Transverse colon (tissue), 4 donors: Measurements from ENCODE around the gene CCDC184. TPM values are rescaled to one million over a fixed set of nuclear protein-coding genes. Genes with fewer than 3 reads are reported as not detected.

Experiments
- DNase-seq: peaks from one replicate; pipeline ENCODE4 v3.0.0-alpha.2; 2019
- H3K27ac ChIP-seq, 4 donors: fragments of 200-600 bp; sonication (generic); 2 replicates each; pipeline ENCODE4 v1.5.1; 2016 to 2018; ENCODE audit warnings: inconsistent platforms in 4 of 4
- H3K27me3 ChIP-seq: fragments of 200-600 bp; sonication (generic); 2 replicates; pipeline ENCODE4 v1.5.1; 2017; ENCODE audit warnings: inconsistent platforms
- H3K36me3 ChIP-seq, 4 donors: fragments of 200-600 bp; sonication (generic); 2 replicates each; pipeline ENCODE4 v1.5.1; 2017 to 2019; ENCODE audit warnings: inconsistent platforms in 4 of 4
- H3K4me1 ChIP-seq, 4 donors: fragments of 200-600 bp; sonication (generic); 2 replicates each; pipeline ENCODE4 v1.5.1; 2017 to 2020; ENCODE audit warnings: inconsistent platforms in 4 of 4
- H3K4me3 ChIP-seq, 4 donors: fragments of 200-600 bp; sonication (generic); 1 replicate in 1 of 4; 2 replicates in 3 of 4; pipeline versions ENCODE4 v1.5.1 to v1.6.1; 2017 to 2019; ENCODE audit warnings: inconsistent platforms in 4 of 4
- H3K9me3 ChIP-seq, 2 donors: fragments of 200-600 bp; sonication (generic); 2 replicates each; pipeline ENCODE4 v1.5.1; 2017 to 2019; ENCODE audit warnings: inconsistent platforms in 2 of 2
- CTCF ChIP-seq, 5 experiments: fragments of 200-600 bp in 3 of 5; fragments of 450-650 bp in 2 of 5; sonication (generic) in 3 of 5; IDR thresholded peaks; 1 replicate in 2 of 5; 2 replicates in 3 of 5; pipeline ENCODE4 v1.5.1; 2016 to 2017; ENCODE audit warnings: antibody characterized with exemption in 5 of 5, inconsistent platforms in 3 of 5, mild to moderate bottlenecking in 2 of 5, moderate library complexity in 1 of 5
- EP300 ChIP-seq: sonication (generic); formaldehyde crosslinking; IDR thresholded peaks from one replicate; pipeline ENCODE4 v1.6.1; 2017; ENCODE audit warnings: antibody characterized with exemption, low read depth
- POLR2A ChIP-seq: fragments of 450-650 bp; IDR thresholded peaks from one replicate; pipeline ENCODE4 v1.6.1; 2016; ENCODE audit warnings: antibody characterized with exemption, mild to moderate bottlenecking, moderate library complexity
- POLR2AphosphoS5 ChIP-seq, 3 donors: sonication (generic); formaldehyde crosslinking; IDR thresholded peaks; one replicate each; pipeline ENCODE4 v1.6.1; 2016; ENCODE audit warnings: antibody characterized with exemption in 3 of 3
- WGBS, 2 donors: methylation state at CpG; one replicate each; pipeline ENCODE4 v1.1.5; 2018; ENCODE audit warnings: low coverage in 1 of 2; 5-methylcytosine and 5-hydroxymethylcytosine counted together
- in situ Hi-C, 4 donors: fragments of 200-750 bp; cut with MboI; loops; one replicate each; pipeline versions ENCODE4 v1.15.0 to v1.15.1; 2017; ENCODE audit warnings: low sequenced_read_pairs in 3 of 4, low pct_ligation_motif_present in 1 of 4, low pct_unique_long_range_greater_than_20kb in 1 of 4
- intact Hi-C: fragments of 100-400 bp; cut with DNase I; formaldehyde crosslinking; loops from one replicate; pipeline ENCODE4 v1.15.1; 2023; ENCODE audit warnings: low total_unique reads
- total RNA-seq, 4 donors: library from RNA; depleted of rRNA; stranded (reverse); fragments of >200 nt; gene quantifications; one replicate each; pipeline ENCODE4 v1.1.0, GENCODE V29; 2016

The CCDC184 gene
- total RNA-seq, 4 donors from 2014 or later: 0.27 to 0.79 TPM; not detected in 2

- Histone ChIP-seq H3K4me1 (peaks cover 4 to 12% (median 8%) of the 10 kb centered on the region in 4 donors), H3K36me3 (no peaks in the 10 kb centered on the region), H3K27ac (no peak overlapping the region), H3K4me3 (no peak overlapping the region), H3K9me3 (no peaks in the 10 kb centered on the region), H3K27me3 (no peaks in the 10 kb centered on the region)
- no peak for DNase-seq
- in situ Hi-C loops (loop anchor here (10.0 to 25.0 kb wide), 4 partner anchors 56 to 299 kb away; partner anchors contain the start of genes TMEM106C (in 3 of the 4) and SENP1 (in 1 of the 4)), intact Hi-C loops (no loop called here)
- no peak for TF ChIP-seq CTCF (IDR thresholded peaks at IDR 0.05)
- WGBS, 2 donors: 77 to 83% methylated on average over 1 to 2 of the region's 2 CpGs
Measured at GRCh38 chr12:48160807-48161206, 22.6 kb upstream of the CCDC184 start.

GRCh38 chr12:48163150-48163747 lies 20.2 kb upstream of the CCDC184 start:
- Histone ChIP-seq H3K27ac (no peak overlapping the region), H3K36me3 (no peaks in the 10 kb centered on the region), H3K4me1 (no peaks in the 10 kb centered on the region), H3K27me3 (no peaks in the 10 kb centered on the region), H3K4me3 (no peak overlapping the region), H3K9me3 (no peaks in the 10 kb centered on the region)
- no peak for DNase-seq
- no peak for TF ChIP-seq POLR2AphosphoS5 (IDR thresholded peaks at IDR 0.05)
- no peak for TF ChIP-seq CTCF (IDR thresholded peaks at IDR 0.05)
- TF ChIP-seq POLR2A: no peak
- TF ChIP-seq EP300: no peak
- in situ Hi-C loops (loop anchor here (10.0 to 25.0 kb wide), 4 partner anchors 58 to 301 kb away; partner anchors contain the start of genes TMEM106C (in 3 of the 4) and SENP1 (in 1 of the 4)), intact Hi-C loops (no loop called here)
- 59 to 69% methylated on average over 3 to 5 of the region's 5 CpGs for WGBS, 2 donors

- 78 to 86% methylated on average over 2 of the region's 2 CpGs for WGBS, 2 donors
- TF ChIP-seq CTCF (IDR thresholded peaks at IDR 0.05): no peak
- no peak for TF ChIP-seq POLR2AphosphoS5 (IDR thresholded peaks at IDR 0.05)
- no peak for TF ChIP-seq EP300
- no peak for TF ChIP-seq POLR2A
- no peak for DNase-seq
- Histone ChIP-seq H3K36me3 (no peaks in the 10 kb centered on the region), H3K4me1 (no peaks in the 10 kb centered on the region), H3K4me3 (no peak overlapping the region), H3K9me3 (no peaks in the 10 kb centered on the region), H3K27ac (no peak overlapping the region), H3K27me3 (no peaks in the 10 kb centered on the region)
- in situ Hi-C loops (loop anchor here (10.0 to 25.0 kb wide), 4 partner anchors 60 to 302 kb away; partner anchors contain the start of genes TMEM106C (in 3 of the 4) and SENP1 (in 1 of the 4)), intact Hi-C loops (no loop called here)
Measured at GRCh38 chr12:48164451-48164850, 19.0 kb upstream of the CCDC184 start.

GRCh38 chr12:48165089-48165981 lies 18.1 kb upstream of the CCDC184 start:
- Histone ChIP-seq H3K36me3 (no peaks in the 10 kb centered on the region), H3K27me3 (no peaks in the 10 kb centered on the region), H3K4me3 (no peak overlapping the region), H3K27ac (no peak overlapping the region), H3K9me3 (no peaks in the 10 kb centered on the region), H3K4me1 (no peaks in the 10 kb centered on the region)
- no peak for DNase-seq
- in situ Hi-C loops: loop anchor here (10.0 to 25.0 kb wide), 4 partner anchors 61 to 303 kb away; partner anchors contain the start of genes TMEM106C (in 3 of the 4) and SENP1 (in 1 of the 4)
- intact Hi-C loops: no loop called here
- TF ChIP-seq CTCF (IDR thresholded peaks at IDR 0.05) (peak; percentile 83 to 94 (median 88)), POLR2AphosphoS5 (IDR thresholded peaks at IDR 0.05) (no peak), POLR2A (no peak), EP300 (no peak)
- WGBS, 2 donors: 0 to 9% methylated on average over 1 to 2 of the region's 2 CpGs
